Measurements from ENCODE around the gene UBE2Q2. TPM values are rescaled to one million over a fixed set of nuclear protein-coding genes. Genes with fewer than 3 reads are reported as not detected.
"Not testable (repeated sequence)": the region's sequence is repeated elsewhere in the genome, so short reads cannot be mapped to it uniquely, and the experiment has no call there.

The UBE2Q2 gene
- total RNA-seq, 1 experiment from 2014 or later = 40.5 TPM

GRCh38 chr15:75799190-75799589, 44.1 kb upstream of the UBE2Q2 start:
- Histone ChIP-seq H3K4me3 (ENCODE audit: low read depth, low read length) (no peak overlapping the region), H3K36me3 (ENCODE audit: control insufficient read depth, insufficient read depth, low read length) (no peaks in the 10 kb centered on the region), H3K27me3 (replicated peaks; ENCODE audit: control insufficient read depth, insufficient read depth, low read length) (no peaks in the 10 kb centered on the region), H3K4me1 (no peaks in the 10 kb centered on the region), H3K9me3 (no peaks in the 10 kb centered on the region)
- Mint-ChIP-seq H3K4me1 (ENCODE audit: low read depth, unreplicated experiment) (peaks cover 8% of the 10 kb centered on the region), H3K4me3 (ENCODE audit: unreplicated experiment) (no peak overlapping the region), H3K9me3 (ENCODE audit: unreplicated experiment) (no peaks in the 10 kb centered on the region), H3K36me3 (ENCODE audit: insufficient read depth, unreplicated experiment) (no peaks in the 10 kb centered on the region), H3K27ac (ENCODE audit: unreplicated experiment) (no peak overlapping the region), H3K27me3 (ENCODE audit: insufficient read depth, unreplicated experiment) (peaks cover 16% of the 10 kb centered on the region)
- ChIA-PET POLR2A (no interaction called here), CTCF (no interaction called here)
- intact Hi-C loops (cut with micrococcal nuclease; ENCODE audit: unreplicated experiment) = no loop called here
- TF ChIP-seq CTCF (IDR thresholded peaks at IDR 0.05; ENCODE audit: insufficient read depth in 1 of 2, low read depth in 1 of 2, low read length in 1 of 2, severe bottlenecking in 1 of 2, unreplicated experiment in 1 of 2) = no peak
- DNase-seq = no peak
- no TSS peak for BruUV-seq (replicated peaks)

GRCh38 chr15:75800409-75800808, 42.8 kb upstream of the UBE2Q2 start:
- H3K4me3 ChIP-seq (ENCODE audit: low read depth, low read length); H3K27me3 ChIP-seq (replicated peaks; ENCODE audit: control insufficient read depth, insufficient read depth, low read length); CTCF ChIA-PET; H3K36me3 ChIP-seq (ENCODE audit: control insufficient read depth, insufficient read depth, low read length); DNase-seq; BruUV-seq (replicated peaks); POLR2A ChIA-PET; H3K4me3 Mint-ChIP-seq (ENCODE audit: unreplicated experiment); H3K4me1 ChIP-seq; H3K36me3 Mint-ChIP-seq (ENCODE audit: insufficient read depth, unreplicated experiment); H3K9me3 ChIP-seq; H3K9me3 Mint-ChIP-seq (ENCODE audit: unreplicated experiment); H3K27ac Mint-ChIP-seq (ENCODE audit: unreplicated experiment); H3K4me1 Mint-ChIP-seq (ENCODE audit: low read depth, unreplicated experiment): not testable (repeated sequence)
- intact Hi-C loops (cut with micrococcal nuclease; ENCODE audit: unreplicated experiment) = loop anchor here (5.0 kb wide), 1 partner anchor 43 kb away; no protein-coding TSS in a partner anchor
- H3K27me3 Mint-ChIP-seq (ENCODE audit: insufficient read depth, unreplicated experiment) = peaks cover 16% of the 10 kb centered on the region

- Mint-ChIP-seq H3K4me1 (ENCODE audit: low read depth, unreplicated experiment) (peaks cover 8% of the 10 kb centered on the region), H3K27me3 (ENCODE audit: insufficient read depth, unreplicated experiment) (peaks cover 16% of the 10 kb centered on the region), H3K9me3 (ENCODE audit: unreplicated experiment) (no peaks in the 10 kb centered on the region), H3K4me3 (ENCODE audit: unreplicated experiment) (peak overlapping the region; percentile 69), H3K36me3 (ENCODE audit: insufficient read depth, unreplicated experiment) (no peaks in the 10 kb centered on the region), H3K27ac (ENCODE audit: unreplicated experiment) (no peak overlapping the region)
- BruUV-seq (replicated peaks) = no TSS peak
- peak overlapping the region; percentile 28 for H3K4me3 ChIP-seq (ENCODE audit: low read depth, low read length)
- peak; percentile 81 to 83 for TF ChIP-seq CTCF (IDR thresholded peaks at IDR 0.05; ENCODE audit: insufficient read depth in 1 of 2, low read depth in 1 of 2, low read length in 1 of 2, severe bottlenecking in 1 of 2, unreplicated experiment in 1 of 2)
- intact Hi-C loops (cut with micrococcal nuclease; ENCODE audit: unreplicated experiment) = loop anchor here (1.0 to 5.0 kb wide), 4 partner anchors 45 to 265 kb away; no protein-coding TSS in a partner anchor
- CTCF ChIA-PET = interaction anchor here (0.6 to 1.6 kb wide), 14 partner anchors 8 to 120 kb away, joined by 3 to 14 read pairs (median 4); a partner anchor contains a TSS
- no peaks in the 10 kb centered on the region for H3K36me3 ChIP-seq (ENCODE audit: control insufficient read depth, insufficient read depth, low read length)
- POLR2A ChIA-PET = no interaction called here
- DNase-seq = peak; percentile 73 to 90
- no peaks in the 10 kb centered on the region for H3K9me3 ChIP-seq
- H3K27me3 ChIP-seq (replicated peaks; ENCODE audit: control insufficient read depth, insufficient read depth, low read length) = no peaks in the 10 kb centered on the region
- no peaks in the 10 kb centered on the region for H3K4me1 ChIP-seq
These were observed 41.2 kb upstream of the UBE2Q2 start for GRCh38 chr15:75801859-75802593.

- intact Hi-C loops (cut with micrococcal nuclease; ENCODE audit: unreplicated experiment) = not testable (repeated sequence)
These were observed 35.8 kb upstream of the UBE2Q2 start for GRCh38 chr15:75807486-75807885.

GRCh38 chr15:75808009-75808408, 35.2 kb upstream of the UBE2Q2 start:
- POLR2A ChIA-PET; H3K9me3 Mint-ChIP-seq (ENCODE audit: unreplicated experiment); DNase-seq; H3K36me3 Mint-ChIP-seq (ENCODE audit: insufficient read depth, unreplicated experiment); H3K9me3 ChIP-seq; H3K4me3 ChIP-seq (ENCODE audit: low read depth, low read length); H3K27me3 Mint-ChIP-seq (ENCODE audit: insufficient read depth, unreplicated experiment); BruUV-seq (replicated peaks); H3K4me1 Mint-ChIP-seq (ENCODE audit: low read depth, unreplicated experiment); H3K27me3 ChIP-seq (replicated peaks; ENCODE audit: control insufficient read depth, insufficient read depth, low read length); intact Hi-C loops (cut with micrococcal nuclease; ENCODE audit: unreplicated experiment); H3K4me1 ChIP-seq; H3K27ac Mint-ChIP-seq (ENCODE audit: unreplicated experiment); H3K36me3 ChIP-seq (ENCODE audit: control insufficient read depth, insufficient read depth, low read length); H3K4me3 Mint-ChIP-seq (ENCODE audit: unreplicated experiment): not testable (repeated sequence)
- CTCF ChIA-PET = interaction anchor here (0.6 to 0.9 kb wide), 2 partner anchors 31 to 35 kb away, joined by 3 read pairs; partner anchors contain the start of gene UBE2Q2

More at GRCh38 chr15:75807486-75807885, 35.8 kb upstream of the UBE2Q2 start:
- H3K27me3 Mint-ChIP-seq (ENCODE audit: insufficient read depth, unreplicated experiment); H3K27ac Mint-ChIP-seq (ENCODE audit: unreplicated experiment); H3K9me3 Mint-ChIP-seq (ENCODE audit: unreplicated experiment); H3K4me1 Mint-ChIP-seq (ENCODE audit: low read depth, unreplicated experiment); DNase-seq; BruUV-seq (replicated peaks); CTCF ChIA-PET; H3K36me3 Mint-ChIP-seq (ENCODE audit: insufficient read depth, unreplicated experiment); H3K4me1 ChIP-seq; H3K4me3 Mint-ChIP-seq (ENCODE audit: unreplicated experiment); H3K27me3 ChIP-seq (replicated peaks; ENCODE audit: control insufficient read depth, insufficient read depth, low read length); POLR2A ChIA-PET; H3K9me3 ChIP-seq; H3K36me3 ChIP-seq (ENCODE audit: control insufficient read depth, insufficient read depth, low read length); H3K4me3 ChIP-seq (ENCODE audit: low read depth, low read length): not testable (repeated sequence)
